A673 (cell line): Measurements from ENCODE around the gene PSMB5. TPM values are rescaled to one million over a fixed set of nuclear protein-coding genes. Genes with fewer than 3 reads are reported as not detected.

Experiments
- BruUV-seq: library from RNA; stranded (reverse); fragments of 400-500 nt; replicated peaks from 2 replicates; lab custom pipeline; 2021; lab: Mats Ljungman, UMichigan
- CTCF ChIA-PET: fragments of 300-600 bp; sonication (Branson Sonifier 250); formaldehyde crosslinking; loops from one replicate; lab custom pipeline; 2022; ENCODE audit warnings: antibody characterized with exemption; lab: Charles Lee
- POLR2A ChIA-PET: fragments of 300-600 bp; sonication (Branson Sonifier 250); formaldehyde crosslinking; loops from one replicate; lab custom pipeline; 2022; ENCODE audit warnings: antibody characterized with exemption; ENCODE audit not compliant: low non-redundant PET; lab: Charles Lee
- DNase-seq: peaks from one replicate; pipeline ENCODE4 v3.0.0-alpha.2; 2015; ENCODE audit warnings: low spot score
- H3K27ac ChIP-seq: fragments of 200-600 bp; sonication (generic); 2 replicates; pipeline ENCODE4 v1.5.1; 2016; ENCODE audit warnings: mixed run types, low read depth, mild to moderate bottlenecking, mixed read lengths, antibody characterized with exemption, low read length; ENCODE audit not compliant: poor library complexity, severe bottlenecking
- H3K27me3 ChIP-seq: fragments of 200-600 bp; sonication (generic); replicated peaks from 2 replicates; pipeline ENCODE4 v1.6.1; 2017; ENCODE audit warnings: mixed run types, low read depth, mild to moderate bottlenecking, mixed read lengths, antibody characterized with exemption, low read length; ENCODE audit not compliant: insufficient read depth, poor library complexity
- H3K36me3 ChIP-seq: fragments of 200-600 bp; sonication (generic); 2 replicates; pipeline ENCODE4 v1.6.1; 2016; ENCODE audit warnings: mixed run types, mild to moderate bottlenecking, mixed read lengths, antibody characterized with exemption, low read length; ENCODE audit not compliant: insufficient read depth, poor library complexity, severe bottlenecking
- H3K4me1 ChIP-seq: fragments of 200-600 bp; sonication (generic); 2 replicates; pipeline ENCODE4 v1.6.1; 2017; ENCODE audit warnings: mixed run types, mild to moderate bottlenecking, mixed read lengths, antibody characterized with exemption, low read length; ENCODE audit not compliant: insufficient read depth, poor library complexity, severe bottlenecking
- H3K4me3 ChIP-seq: fragments of 200-600 bp; sonication (generic); 2 replicates; pipeline ENCODE4 v1.5.1; 2016; ENCODE audit warnings: low read depth, mixed run types, mild to moderate bottlenecking, mixed read lengths, low read length; ENCODE audit not compliant: poor library complexity, severe bottlenecking
- H3K9me3 ChIP-seq: fragments of 200-600 bp; sonication (generic); 2 replicates; pipeline ENCODE4 v1.6.1; 2016; ENCODE audit warnings: mixed run types, low read depth, mild to moderate bottlenecking, mixed read lengths, antibody characterized with exemption, low read length; ENCODE audit not compliant: poor library complexity, severe bottlenecking
- CTCF ChIP-seq: fragments of 300-800, 200-600 bp; sonication (generic); conservative IDR thresholded peaks from 2 replicates; pipeline ENCODE4 v1.5.1; 2017; ENCODE audit warnings: low read depth, mild to moderate bottlenecking, antibody characterized with exemption, low read length, moderate library complexity, mixed read lengths
- EZH2 ChIP-seq: fragments of 200-600 bp; sonication (generic); IDR thresholded peaks from 2 replicates; pipeline ENCODE4 v1.6.1; 2017; ENCODE audit warnings: borderline replicate concordance, low read depth, mild to moderate bottlenecking, mixed read lengths, antibody characterized with exemption, low read length; ENCODE audit not compliant: poor library complexity, severe bottlenecking
- intact Hi-C: fragments of 100-400 bp; cut with micrococcal nuclease; formaldehyde crosslinking; loops from one replicate; pipeline ENCODE4 v1.10.0; 2022; ENCODE audit not compliant: unreplicated experiment
- total RNA-seq: library from RNA; stranded (reverse); gene quantifications from 2 replicates; pipeline ENCODE4 v1.2.3, GENCODE V29; 2021

PSMB5 gene
- total RNA-seq, 1 experiment from 2014 or later = 500 TPM

- Histone ChIP-seq H3K9me3 (no peaks in the 10 kb centered on the region), H3K36me3 (no peaks in the 10 kb centered on the region), H3K27ac (peak overlapping the region; percentile 24), H3K27me3 (no peaks in the 10 kb centered on the region), H3K4me3 (no peak overlapping the region), H3K4me1 (peaks cover 42% of the 10 kb centered on the region)
- TF ChIP-seq EZH2 (no peak), CTCF (no peak)
- intact Hi-C loops = no loop called here
- CTCF ChIA-PET = no interaction called here
- POLR2A ChIA-PET = no interaction called here
- no TSS peak for BruUV-seq
- no peak for DNase-seq
These were observed 36.9 kb downstream of the PSMB5 start for GRCh38 chr14:22997676-22998323.

- DNase-seq = peak; percentile 45
- intact Hi-C loops = no loop called here
- H3K4me1 ChIP-seq = peaks cover 42% of the 10 kb centered on the region
- H3K27me3 ChIP-seq = no peaks in the 10 kb centered on the region
- no peaks in the 10 kb centered on the region for H3K36me3 ChIP-seq
- CTCF ChIA-PET = interaction anchor here (1.5 kb wide), 1 partner anchor 71 kb away, joined by 4 read pairs; no protein-coding TSS in a partner anchor
- no peak for TF ChIP-seq CTCF
- no peak for TF ChIP-seq EZH2
- peak overlapping the region; percentile 8 for H3K4me3 ChIP-seq
- BruUV-seq = no TSS peak
- H3K9me3 ChIP-seq = no peaks in the 10 kb centered on the region
- H3K27ac ChIP-seq = peak overlapping the region; percentile 53
- POLR2A ChIA-PET = interaction anchor here (0.6 kb wide), 1 partner anchor 30 kb away, joined by 3 read pairs; no protein-coding TSS in a partner anchor
These were observed 37.7 kb downstream of the PSMB5 start for GRCh38 chr14:22996768-22997654.

- Histone ChIP-seq H3K9me3 (no peaks in the 10 kb centered on the region), H3K36me3 (no peaks in the 10 kb centered on the region), H3K4me1 (peaks cover 42% of the 10 kb centered on the region), H3K27ac (peak overlapping the region; percentile 53), H3K27me3 (no peaks in the 10 kb centered on the region), H3K4me3 (no peak overlapping the region)
- DNase-seq = no peak
- intact Hi-C loops = no loop called here
- ChIA-PET CTCF (interaction anchor here (1.1 to 3.7 kb wide), 5 partner anchors 14 to 99 kb away, joined by 3 to 134 read pairs (median 6); partner anchors contain the start of genes ACIN1, AJUBA, C14orf119 and CDH24), POLR2A (interaction anchor here (0.6 kb wide), 1 partner anchor 31 kb away, joined by 3 read pairs; no protein-coding TSS in a partner anchor)
- TF ChIP-seq EZH2 (no peak), CTCF (no peak)
- BruUV-seq = no TSS peak
These were observed 38.6 kb downstream of the PSMB5 start for GRCh38 chr14:22995889-22996625.
